Osteoblast (primary cell): ENCODE results near the gene LCTL. TPM values are rescaled to one million over a fixed set of nuclear protein-coding genes. Genes with fewer than 3 reads are reported as not detected.
"Not testable (repeated sequence)": the region's sequence is repeated elsewhere in the genome, so short reads cannot be mapped to it uniquely, and the experiment has no call there.

Experiments used
- DNase-seq: peaks from one replicate; pipeline ENCODE4 v3.0.0; 2011; ENCODE audit warnings: low spot score, mixed read lengths; ENCODE audit not compliant: insufficient read length; ENCODE audit errors: missing footprints
- H2AFZ ChIP-seq: 2 replicates; pipeline ENCODE4 v1.6.0; 2011; ENCODE audit warnings: mild to moderate bottlenecking, low read length
- H3K27ac ChIP-seq: 2 replicates; pipeline ENCODE4 v1.5.1; 2011; ENCODE audit warnings: mild to moderate bottlenecking, low read depth, low read length, moderate library complexity
- H3K27me3 ChIP-seq: 2 replicates; pipeline ENCODE4 v1.6.0; 2012; ENCODE audit warnings: mild to moderate bottlenecking, control low read depth, inconsistent platforms, low read length, moderate library complexity; ENCODE audit not compliant: insufficient read depth
- H3K36me3 ChIP-seq: 2 replicates; pipeline ENCODE4 v1.5.1; 2011; ENCODE audit warnings: mild to moderate bottlenecking, low read length, control low read depth, moderate library complexity; ENCODE audit not compliant: insufficient read depth
- H3K4me1 ChIP-seq: 2 replicates; pipeline ENCODE4 v1.5.1; 2011; ENCODE audit warnings: mild to moderate bottlenecking, low read length, control low read depth, moderate library complexity; ENCODE audit not compliant: insufficient read depth
- H3K4me2 ChIP-seq: 2 replicates; pipeline ENCODE4 v1.6.0; 2011; ENCODE audit warnings: mild to moderate bottlenecking, low read length; ENCODE audit not compliant: insufficient read depth
- H3K4me3 ChIP-seq: fragments of 200-600 bp; sonication (generic); 3 replicates; pipeline ENCODE4 v1.5.1; 2012; ENCODE audit warnings: mild to moderate bottlenecking, low read length, inconsistent platforms; ENCODE audit not compliant: insufficient read depth
- H3K79me2 ChIP-seq: 2 replicates; pipeline ENCODE4 v1.6.0; 2012; ENCODE audit warnings: mild to moderate bottlenecking, low read length, control low read depth, inconsistent platforms; ENCODE audit not compliant: insufficient read depth
- H3K9me3 ChIP-seq: 2 replicates; pipeline ENCODE4 v1.5.1; 2011; ENCODE audit warnings: low read depth, low read length, control low read depth
- H4K20me1 ChIP-seq: 2 replicates; pipeline ENCODE4 v1.6.0; 2012; ENCODE audit warnings: mild to moderate bottlenecking, low read length, control low read depth; ENCODE audit not compliant: insufficient read depth
- CTCF ChIP-seq: IDR thresholded peaks from 2 replicates; pipeline ENCODE4 v1.5.1; 2011; ENCODE audit warnings: mild to moderate bottlenecking, low read depth, low read length, moderate library complexity; ENCODE audit errors: extremely low read depth
- small RNA-seq: library from RNA; depleted of rRNA; stranded (forward); fragments of <200 nt; gene quantifications from one replicate; pipeline ENCODE3, GENCODE V24; 2012
- total RNA-seq: library from RNA; depleted of rRNA; stranded (reverse); fragments of >200 nt; gene quantifications from 2 replicates; pipeline ENCODE4 v1.2.3, GENCODE V29; 2012

Gene LCTL
- total RNA-seq, 1 donor: 1.4 TPM

DNA sequence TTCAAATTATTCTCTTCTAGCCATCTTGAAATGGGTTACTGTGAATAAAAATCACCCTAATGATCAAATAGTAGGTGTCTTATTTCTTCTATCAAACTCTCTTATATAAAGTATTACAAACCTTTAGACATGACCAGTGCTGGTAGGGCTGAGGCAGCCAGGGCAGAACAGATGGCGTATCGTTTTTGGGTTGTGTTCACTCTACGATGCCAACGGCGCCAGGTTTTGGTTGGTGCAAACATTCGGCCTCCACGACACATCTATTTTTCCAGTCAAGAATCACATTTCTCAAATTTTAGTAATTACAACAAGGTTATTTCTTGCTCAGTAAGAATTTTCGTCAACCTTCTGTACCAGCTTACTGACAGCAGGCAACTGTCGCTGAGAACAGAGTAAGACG is 63.3 kb downstream of the LCTL start:
- Histone ChIP-seq H3K27me3 (no peaks in the 10 kb centered on the region), H3K36me3 (peaks cover 61% of the 10 kb centered on the region), H3K4me2 (peak overlapping the region; percentile 93), H3K4me1 (peaks cover 24% of the 10 kb centered on the region), H3K27ac (peak overlapping the region; percentile 92), H4K20me1 (peaks cover 45% of the 10 kb centered on the region), H2AFZ (no peak overlapping the region), H3K9me3 (no peaks in the 10 kb centered on the region), H3K4me3 (peak overlapping the region; percentile 78), H3K79me2 (peaks cover 61% of the 10 kb centered on the region)
- no peak for TF ChIP-seq CTCF
- no peak for DNase-seq

DNA sequence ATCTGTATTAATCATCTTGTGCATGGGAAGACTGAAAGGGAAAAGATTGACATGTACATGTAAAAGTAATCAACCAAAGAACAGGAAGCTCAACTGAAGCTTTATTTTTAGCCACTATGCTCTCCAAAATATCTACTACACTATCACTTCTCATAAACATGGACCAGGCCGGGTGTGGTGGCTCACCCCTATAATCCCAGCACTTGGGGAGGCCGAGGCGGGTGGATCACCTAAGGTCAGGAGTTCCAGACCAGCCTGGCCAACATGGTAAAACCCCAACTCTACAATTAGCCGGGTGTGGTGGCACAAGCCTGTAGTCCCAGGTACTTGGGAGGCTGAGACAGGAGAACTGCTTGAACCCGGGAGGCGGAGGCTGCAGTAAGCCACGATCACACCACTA is 65.5 kb downstream of the LCTL start:
- H3K79me2 ChIP-seq: peaks cover 62% of the 10 kb centered on the region
- not testable (repeated sequence) for H2AFZ ChIP-seq

DNA sequence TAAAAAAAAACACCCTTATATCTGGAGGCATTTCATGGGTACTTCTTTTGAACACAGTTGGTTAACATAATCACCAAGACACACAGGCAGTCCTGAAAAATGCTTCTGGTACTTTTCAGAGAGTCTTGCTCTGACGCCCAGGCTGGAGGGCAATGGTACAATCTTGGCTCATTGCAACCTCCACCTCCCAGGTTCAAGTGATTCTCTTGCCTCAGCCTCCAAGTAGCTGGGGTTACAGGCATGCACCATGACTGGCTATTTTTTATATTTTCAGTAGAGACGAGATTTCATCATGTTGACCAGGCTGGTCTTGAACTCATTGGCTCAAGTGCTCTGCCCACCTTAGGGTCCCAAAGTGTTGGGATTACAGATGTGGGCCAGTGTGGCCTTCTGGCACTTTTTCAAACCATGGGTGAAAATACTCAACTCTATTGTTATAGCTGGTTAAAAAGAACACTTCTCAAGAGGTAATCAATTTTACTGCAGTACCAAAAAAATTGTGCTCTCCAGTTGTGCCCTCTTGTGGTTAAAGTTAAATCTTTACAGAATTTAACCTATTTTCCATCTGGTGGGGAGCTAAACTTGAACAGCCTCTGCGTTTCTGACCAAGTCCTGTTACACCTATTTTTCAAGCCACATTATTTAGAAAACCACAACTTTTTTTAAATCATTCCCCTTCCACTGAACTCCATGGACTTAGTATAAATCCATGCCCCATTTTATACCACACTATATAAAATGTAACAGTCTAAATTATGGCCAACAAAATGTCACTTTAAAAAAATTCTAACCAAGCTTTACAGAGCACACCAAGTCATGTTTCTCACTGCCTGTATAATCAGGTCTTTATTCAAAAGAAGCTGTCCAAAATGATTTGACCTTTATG is 67.1 kb downstream of the LCTL start:
- Histone ChIP-seq H3K9me3 (no peaks in the 10 kb centered on the region), H3K36me3 (peaks cover 82% of the 10 kb centered on the region), H4K20me1 (peaks cover 41% of the 10 kb centered on the region), H2AFZ (no peak overlapping the region), H3K79me2 (peaks cover 53% of the 10 kb centered on the region), H3K27ac (peak overlapping the region; percentile 19), H3K4me2 (no peak overlapping the region), H3K27me3 (no peaks in the 10 kb centered on the region), H3K4me3 (no peak overlapping the region), H3K4me1 (peaks cover 28% of the 10 kb centered on the region)
- no peak for DNase-seq
- TF ChIP-seq CTCF: peak; percentile 43

More for the DNA sequence above, 65.5 kb downstream of the LCTL start:
- H3K36me3 ChIP-seq: peaks cover 68% of the 10 kb centered on the region
- not testable (repeated sequence) for H3K27me3 ChIP-seq, H3K4me3 ChIP-seq, H3K4me2 ChIP-seq, H3K27ac ChIP-seq, DNase-seq, H3K9me3 ChIP-seq
- peaks cover 45% of the 10 kb centered on the region for H4K20me1 ChIP-seq
- H3K4me1 ChIP-seq: peaks cover 29% of the 10 kb centered on the region

Small RNA genes lying within 50 kb of the gene (small RNA-seq; reads per million reads assigned to genes)
- gene RF01159: not detected
- gene SNORD16: not detected
- gene SNORD18A: not detected
- gene SNORD18B: not detected
- gene SNORD18C: not detected

Other genes starting within 250 kb of the LCTL start
- 7.4 and 9.0 TPM in 2 replicates for gene TIPIN, start 209.3 kb downstream of the LCTL start, total RNA-seq
- 19.2 and 21.2 TPM in 2 replicates for gene MAP2K1, start 179.1 kb downstream of the LCTL start, total RNA-seq
- gene SNAPC5, start 68.2 kb downstream of the LCTL start, total RNA-seq: 14.5 and 18.0 TPM in 2 replicates
- gene RPL4, start 61.1 kb downstream of the LCTL start, total RNA-seq: 2,311 and 3,002 TPM in 2 replicates
- gene ZWILCH, start 60.7 kb downstream of the LCTL start, total RNA-seq: 8.7 and 13.0 TPM in 2 replicates
- gene SMAD6, start 136.2 kb upstream of the LCTL start, total RNA-seq: 28.9 and 31.8 TPM in 2 replicates